HG02623 (cell line): ENCODE data around the gene TPM4.
"Not testable (repeated sequence)": the region's sequence is repeated elsewhere in the genome, so short reads cannot be mapped to it uniquely, and the experiment has no call there.

Experiments used
- ATAC-seq: cut with Tn5 transposase; IDR thresholded peaks from one replicate; pipeline ENCODE4 v1.9.1; 2021; ENCODE audit warnings: moderate library complexity; ENCODE audit not compliant: unreplicated experiment

Gene TPM4

GRCh38 chr19:16094360-16095070, 18.2 kb downstream of the TPM4 start:
- ATAC-seq = no peak

GRCh38 chr19:16095071-16095571, 18.8 kb downstream of the TPM4 start:
- ATAC-seq = no peak

- ATAC-seq = no peak
These were observed 20.1 kb downstream of the TPM4 start for GRCh38 chr19:16096280-16096855.

- ATAC-seq = no peak
These were observed 22.1 kb downstream of the TPM4 start for GRCh38 chr19:16098416-16098768.

- ATAC-seq = no peak
These were observed 22.5 kb downstream of the TPM4 start for GRCh38 chr19:16098821-16099220.

GRCh38 chr19:16099314-16099965, 23.1 kb downstream of the TPM4 start:
- ATAC-seq = not testable (repeated sequence)

- ATAC-seq = no peak
These were observed 24.2 kb downstream of the TPM4 start for GRCh38 chr19:16100524-16100923.

GRCh38 chr19:16104722-16105121, 28.4 kb downstream of the TPM4 start:
- ATAC-seq = no peak

- ATAC-seq = no peak
These were observed 29.8 kb downstream of the TPM4 start for GRCh38 chr19:16106121-16106520.

GRCh38 chr19:16111160-16111908, 35.0 kb downstream of the TPM4 start, which contains the start of gene RAB8A:
TSS of gene RAB8A (plus strand) at chr19:16111889. CDS start at chr19:16111902, 13 bp downstream.
- peak; percentile 88 for ATAC-seq

- no peak for ATAC-seq
These were observed 35.8 kb downstream of the TPM4 start for GRCh38 chr19:16111909-16112752.

GRCh38 chr19:16112778-16113177, 36.5 kb downstream of the TPM4 start:
- ATAC-seq = no peak

GRCh38 chr19:16113727-16114126, 37.4 kb downstream of the TPM4 start:
- ATAC-seq = no peak

- no peak for ATAC-seq
These were observed 39.2 kb downstream of the TPM4 start for GRCh38 chr19:16115301-16116039.

GRCh38 chr19:16116067-16116466, 39.8 kb downstream of the TPM4 start:
- no peak for ATAC-seq

- ATAC-seq = no peak
These were observed 41.3 kb downstream of the TPM4 start for GRCh38 chr19:16117594-16118033.

- peak; percentile 72 for ATAC-seq
These were observed 42.3 kb downstream of the TPM4 start for GRCh38 chr19:16118489-16119033.

- not testable (repeated sequence) for ATAC-seq
These were observed 43.0 kb downstream of the TPM4 start for GRCh38 chr19:16119075-16119857.

GRCh38 chr19:16121141-16121540, 44.8 kb downstream of the TPM4 start:
- ATAC-seq = no peak
